GM21367 (cell line): ENCODE results near the gene GCLM.
A peak's percentile ranks its signal among the peaks of the same experiment; 100 is the strongest.

Source experiments
- ATAC-seq: cut with Tn5 transposase; IDR thresholded peaks from one replicate; pipeline ENCODE4 v1.9.1; 2021; ENCODE audit not compliant: unreplicated experiment

GCLM gene

GRCh38 chr1:93847811-93848288 is 61.4 kb downstream of the GCLM start:
- ATAC-seq: peak; percentile 16

- peak; percentile 53 for ATAC-seq
Observed at GRCh38 chr1:93846992-93847810, 62.0 kb downstream of the GCLM start.

- ATAC-seq: peak; percentile 49
Observed at GRCh38 chr1:93846206-93846991, 62.8 kb downstream of the GCLM start.

- ATAC-seq: peak; percentile 5
Observed at GRCh38 chr1:93845538-93846205, 63.6 kb downstream of the GCLM start.

- ATAC-seq: no peak
Observed at GRCh38 chr1:93844262-93845045, 64.8 kb downstream of the GCLM start.

- no peak for ATAC-seq
Observed at GRCh38 chr1:93842750-93843500, 66.3 kb downstream of the GCLM start.

- no peak for ATAC-seq
Observed at GRCh38 chr1:93841771-93842170, 67.5 kb downstream of the GCLM start.

GRCh38 chr1:93840956-93841482 is 68.2 kb downstream of the GCLM start:
- ATAC-seq: no peak

DNA sequence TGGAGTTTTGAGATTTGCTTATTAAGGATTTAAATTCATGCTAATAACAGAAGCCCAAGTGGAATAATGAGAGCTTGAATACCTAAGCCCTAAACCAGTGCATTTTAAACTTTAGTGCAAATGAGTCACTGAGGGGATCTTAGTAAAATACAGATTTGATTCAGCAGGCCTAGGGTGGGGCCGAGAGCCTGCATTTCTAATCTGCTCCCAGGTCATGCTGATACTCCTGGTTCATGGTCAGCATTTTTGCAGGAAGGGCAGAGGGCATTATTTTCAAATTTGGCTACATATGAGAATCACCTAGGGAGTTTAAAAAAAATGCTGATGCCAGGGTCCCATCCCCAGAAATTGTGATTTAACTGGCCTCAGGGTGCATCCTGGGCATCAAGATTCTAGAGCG is 69.5 kb downstream of the GCLM start:
- ATAC-seq: no peak

DNA sequence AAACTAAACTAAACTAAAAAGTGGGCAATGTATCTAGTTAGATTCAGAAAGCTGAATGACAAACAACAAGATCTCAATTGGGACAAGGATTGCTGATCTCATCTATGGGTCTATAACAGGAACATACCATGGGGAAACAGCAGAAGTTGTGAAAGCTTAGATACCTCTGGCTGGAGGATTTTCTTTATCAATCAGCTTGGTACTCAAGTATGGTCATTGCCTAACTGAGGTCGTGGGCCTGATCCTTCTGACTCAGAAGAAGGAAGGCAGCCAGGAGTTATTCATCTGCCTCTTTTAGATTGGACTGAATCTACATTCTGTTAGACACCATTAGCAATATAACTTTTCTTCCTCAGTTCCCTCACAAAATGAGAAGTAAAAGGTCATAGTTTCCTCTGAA is 69.9 kb downstream of the GCLM start:
- ATAC-seq: no peak

DNA sequence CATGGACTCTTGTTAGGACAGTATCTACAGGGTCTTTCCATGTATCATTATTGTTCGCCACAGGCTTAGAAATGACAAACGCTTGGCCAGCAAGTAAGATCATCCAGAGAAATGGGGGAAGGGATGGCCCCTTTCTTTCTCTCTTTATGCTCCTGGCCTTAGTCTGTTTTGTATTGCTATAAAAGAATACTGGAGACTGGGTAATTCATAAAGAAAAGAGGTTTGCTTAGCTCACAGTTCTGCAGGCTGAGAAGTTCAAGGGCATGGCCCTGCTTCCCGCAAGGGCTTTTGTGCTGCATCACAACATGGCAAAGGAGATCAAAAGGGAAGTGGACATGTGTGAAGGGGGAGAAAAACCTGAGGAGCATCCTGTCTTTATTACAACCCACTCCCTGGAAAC is 71.3 kb downstream of the GCLM start:
- ATAC-seq: no peak
